HG03095 (cell line): ENCODE results near the gene ANXA2.
"Not testable (repeated sequence)": the region's sequence is repeated elsewhere in the genome, so short reads cannot be mapped to it uniquely, and the experiment has no call there.

ENCODE experiments used
- ATAC-seq: cut with Tn5 transposase; IDR thresholded peaks from one replicate; pipeline ENCODE4 v1.9.1; 2021; ENCODE audit warnings: moderate library complexity; ENCODE audit not compliant: unreplicated experiment

ANXA2 gene

DNA sequence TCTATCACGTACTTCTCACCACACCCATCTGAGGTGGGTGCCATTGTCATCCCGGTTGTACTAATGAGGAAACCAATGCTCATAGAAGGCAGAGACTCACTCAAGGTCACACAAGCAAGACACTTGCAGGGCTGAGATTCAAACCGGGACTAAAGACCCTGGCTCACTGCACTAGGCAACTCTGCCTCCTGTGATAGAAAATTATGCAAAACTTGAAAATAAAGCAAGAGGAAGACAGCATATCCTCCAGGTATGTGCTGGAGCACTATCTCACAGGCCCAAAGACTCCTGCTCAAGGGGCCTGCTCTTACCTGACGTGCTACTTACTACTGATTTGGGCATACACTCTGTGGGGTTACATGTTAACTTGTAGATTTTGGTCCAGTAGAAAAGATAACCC is 25.6 kb downstream of the ANXA2 start:
- no peak for ATAC-seq

DNA sequence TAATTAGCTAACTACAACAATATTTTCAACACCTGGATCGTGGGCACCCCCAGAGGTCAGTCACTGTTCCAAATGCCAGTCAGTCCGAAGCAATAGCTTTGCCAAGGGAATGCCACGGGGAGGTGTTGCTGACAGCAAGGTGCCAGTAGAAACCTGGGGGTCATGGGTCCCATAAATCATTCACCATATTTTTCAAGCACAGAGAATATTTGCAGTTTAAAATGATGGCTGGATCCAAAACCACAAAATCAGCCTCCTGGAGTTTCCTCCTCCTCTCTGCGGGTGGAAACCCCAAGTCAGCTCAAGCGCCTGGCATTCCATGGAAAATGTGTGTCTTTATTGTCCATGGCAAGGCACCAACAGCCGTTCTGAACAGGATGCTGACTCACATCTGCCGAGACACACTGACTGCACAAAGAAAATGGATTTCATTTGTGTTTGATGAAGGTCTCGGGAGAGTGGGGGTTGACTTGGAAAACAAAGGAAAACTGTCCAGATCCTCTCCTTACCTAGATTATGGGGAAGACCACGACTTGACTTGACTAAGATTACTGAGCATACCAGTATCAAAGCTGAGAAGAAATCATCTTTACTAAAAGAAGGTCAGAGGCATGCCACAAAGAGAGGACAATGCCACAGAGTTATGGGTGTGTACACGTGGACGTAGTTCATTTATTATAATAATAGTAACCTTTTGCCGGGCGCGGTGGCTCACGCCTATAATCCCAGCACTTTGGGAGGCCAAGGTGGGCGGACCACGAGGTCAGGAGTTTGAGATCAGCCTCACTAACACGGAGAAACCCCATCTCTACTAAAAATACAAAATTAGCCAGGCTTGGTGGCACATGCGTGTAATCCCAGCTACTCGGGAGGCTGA is 26.4 kb downstream of the ANXA2 start:
- ATAC-seq = no peak

DNA sequence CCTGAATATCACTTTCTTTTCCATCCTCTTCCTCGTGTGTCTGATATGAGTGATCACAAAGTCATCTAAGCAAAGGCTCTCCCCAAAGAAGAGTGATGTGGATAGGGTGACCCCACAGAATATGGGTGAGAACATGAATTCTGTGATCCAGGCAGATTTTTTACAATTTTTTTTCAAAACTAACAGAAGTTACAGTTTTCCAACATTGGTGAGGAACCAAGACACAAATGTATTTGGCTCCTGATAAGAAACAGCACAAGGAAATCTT is 27.0 kb downstream of the ANXA2 start:
- no peak for ATAC-seq

DNA sequence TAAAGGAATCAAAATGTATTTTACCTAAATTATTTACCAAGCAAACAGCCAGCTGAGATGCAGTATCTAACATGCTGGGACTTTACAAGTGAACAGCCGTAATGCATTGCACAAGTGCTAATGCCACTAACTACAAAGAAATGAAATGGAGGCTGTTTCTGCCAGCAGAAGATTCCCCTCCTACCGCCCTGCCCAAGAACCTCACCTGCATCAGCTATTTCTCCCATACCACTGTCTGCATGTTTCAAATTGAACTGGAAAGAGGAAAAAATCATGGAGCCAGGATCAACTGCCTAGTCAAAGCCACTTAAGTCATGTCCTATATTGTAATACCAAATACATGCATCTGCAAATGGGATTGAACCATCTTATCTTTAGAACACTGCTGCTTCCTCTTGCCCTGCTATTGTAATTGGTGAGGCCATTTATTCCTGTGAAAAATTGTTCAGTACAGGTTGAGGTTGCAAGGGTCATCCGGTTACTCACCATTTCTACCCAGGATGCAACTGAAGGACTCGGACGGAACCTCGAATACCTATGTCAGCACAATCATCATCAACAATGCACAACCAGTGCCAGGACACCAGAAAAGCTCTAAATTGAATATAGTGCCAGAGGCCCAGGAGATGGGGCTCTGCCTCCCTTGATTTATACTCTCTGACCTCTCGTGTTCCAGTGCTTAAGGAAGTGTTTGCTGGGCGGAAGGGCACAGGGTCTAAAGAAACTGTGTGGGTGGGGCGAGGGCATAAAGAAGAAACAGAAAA is 27.5 kb downstream of the ANXA2 start:
- ATAC-seq = no peak

DNA sequence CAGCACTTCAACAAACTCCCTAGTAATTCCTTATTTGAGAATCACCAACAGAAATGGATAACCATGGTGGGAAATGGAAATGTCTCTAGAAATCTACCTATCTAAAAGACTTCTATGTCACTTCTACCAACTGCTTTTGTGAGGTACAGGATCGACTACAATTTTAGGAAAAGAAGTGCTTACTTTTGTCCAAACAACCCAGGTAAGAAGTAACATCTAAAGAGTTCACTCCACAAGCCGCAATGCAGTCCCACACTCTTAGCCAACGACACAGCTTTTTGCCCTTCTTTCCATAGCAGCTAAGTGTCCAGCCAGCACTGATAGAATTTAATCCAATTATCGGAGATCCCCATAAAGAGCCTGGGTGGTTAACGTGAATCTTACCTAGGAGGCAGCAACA is 28.1 kb downstream of the ANXA2 start:
- ATAC-seq = no peak

DNA sequence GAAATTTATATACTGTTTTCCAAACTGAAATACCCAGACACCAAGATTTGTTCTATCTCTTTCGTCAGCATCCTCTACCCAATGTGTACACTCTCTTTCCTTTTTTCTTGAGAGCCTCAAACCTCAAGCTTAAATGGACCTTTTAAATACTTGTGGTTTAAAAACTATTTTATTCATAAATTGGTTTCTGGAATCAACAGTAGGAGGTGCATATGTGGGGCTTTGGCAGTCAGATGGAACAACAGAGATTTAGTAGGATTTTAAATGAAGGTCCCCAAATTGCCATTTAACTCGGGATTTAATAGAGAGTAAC is 33.2 kb downstream of the ANXA2 start:
- no peak for ATAC-seq

GRCh38 chr15:60363903-60364611 is 33.7 kb downstream of the ANXA2 start:
- ATAC-seq = no peak

DNA sequence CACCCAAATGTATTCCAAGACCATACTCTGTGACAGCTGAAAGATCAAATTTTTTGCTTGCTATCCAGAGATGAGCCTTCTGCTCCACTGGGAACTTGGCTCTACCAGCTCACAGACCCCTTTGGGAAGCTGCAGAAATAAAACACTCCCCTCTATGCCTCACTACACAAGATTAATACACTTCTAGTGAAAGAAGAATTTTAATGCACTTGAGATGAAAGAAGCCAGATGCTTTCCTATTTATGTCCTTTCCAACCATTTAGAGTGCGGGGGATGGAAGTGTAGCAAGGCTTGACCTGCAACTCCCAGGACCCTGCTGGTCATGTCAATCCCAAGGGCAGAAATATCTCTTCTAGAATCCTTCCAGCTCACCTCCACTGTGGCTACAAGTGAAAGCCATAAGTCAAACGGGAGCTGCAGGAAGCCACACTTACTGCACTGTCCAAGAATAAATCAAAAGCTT is 34.7 kb downstream of the ANXA2 start:
- ATAC-seq = no peak

GRCh38 chr15:60362321-60363086 is 35.3 kb downstream of the ANXA2 start:
- no peak for ATAC-seq

GRCh38 chr15:60359738-60360137 is 38.0 kb downstream of the ANXA2 start:
- ATAC-seq = not testable (repeated sequence)

DNA sequence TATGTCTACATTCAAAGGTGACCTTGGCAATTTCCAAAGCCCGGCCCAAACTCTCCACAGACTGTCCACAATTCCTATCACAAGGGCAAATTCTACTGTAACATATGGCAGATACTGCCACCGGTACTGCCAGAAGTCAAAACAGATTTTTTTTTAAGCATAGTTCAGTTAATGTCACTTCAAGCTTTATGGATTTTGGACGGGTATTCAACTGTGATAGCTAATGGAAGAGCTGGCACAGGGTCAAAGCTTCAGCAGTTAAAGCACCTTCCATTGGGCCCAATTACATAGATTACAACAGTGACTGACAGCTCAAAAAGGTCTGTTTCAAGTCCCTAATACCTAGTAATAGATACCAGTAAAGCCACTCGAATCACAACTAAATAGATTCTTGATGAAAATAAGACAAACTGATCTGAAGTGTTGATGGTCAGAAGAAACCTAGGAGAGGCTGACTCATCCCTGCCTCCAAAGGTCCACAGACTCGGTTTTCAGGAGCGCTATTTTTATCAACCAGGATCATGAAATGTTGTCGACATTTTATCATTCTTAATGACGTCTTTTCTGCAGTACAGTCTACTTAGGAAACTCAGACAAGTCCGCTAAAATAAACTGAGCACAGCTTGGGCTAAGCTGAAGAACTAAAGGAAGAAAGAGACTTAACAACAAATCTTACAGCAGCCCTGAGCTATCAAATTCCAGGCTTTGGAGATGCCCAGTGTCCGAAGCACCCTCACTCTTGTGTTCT is 38.7 kb downstream of the ANXA2 start:
- no peak for ATAC-seq

DNA sequence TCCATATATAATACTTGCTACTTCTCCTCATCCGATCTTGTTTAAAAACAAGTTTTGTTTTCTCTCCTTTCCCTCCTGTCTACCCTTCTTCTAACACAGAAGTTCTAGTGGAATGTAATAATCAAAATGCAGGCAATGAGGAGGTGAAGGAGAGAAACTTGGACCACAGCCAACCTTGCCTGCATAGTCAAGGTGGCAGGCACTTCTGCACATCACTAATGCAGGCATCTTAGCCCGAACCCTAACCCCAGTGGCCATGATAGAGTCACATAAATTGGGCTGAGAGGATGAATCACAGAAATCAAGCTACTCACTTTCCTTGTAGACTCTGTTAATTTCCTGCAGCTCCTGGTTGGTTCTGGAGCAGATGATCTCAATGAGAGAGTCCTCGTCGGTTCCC is 41.0 kb downstream of the ANXA2 start:
- ATAC-seq = no peak

DNA sequence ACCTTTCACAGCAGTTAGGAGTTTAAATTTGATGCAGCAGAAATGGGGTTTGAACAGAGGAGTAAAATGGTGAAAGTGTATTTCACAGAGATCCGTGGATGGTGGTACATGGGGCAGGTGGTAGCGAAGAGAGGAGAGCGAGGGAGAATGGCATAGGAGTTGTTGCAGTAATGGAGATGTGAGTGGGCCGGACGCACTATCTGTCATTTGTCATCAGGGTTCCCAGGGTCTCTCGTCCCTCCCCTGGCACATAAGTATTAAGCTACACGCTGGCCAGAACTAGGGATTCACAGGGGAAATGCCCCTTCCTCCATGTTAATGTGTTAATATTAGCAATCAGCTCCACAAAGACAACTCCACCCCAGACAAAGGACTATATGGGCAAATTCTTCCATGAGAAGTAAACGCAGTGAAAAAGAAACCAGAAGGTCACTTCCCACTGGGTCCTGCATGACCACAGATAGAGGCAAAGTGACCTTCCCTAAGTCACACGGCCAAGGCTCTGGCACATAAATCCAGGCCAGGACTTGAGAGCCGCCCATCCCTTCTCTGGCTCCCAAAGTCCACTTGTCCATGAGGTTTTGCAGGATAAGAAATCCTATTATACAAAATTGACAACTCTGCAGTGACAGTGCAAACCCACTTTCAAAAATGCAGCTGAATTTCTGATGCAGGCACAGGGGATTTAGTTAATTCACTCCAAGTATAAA is 42.5 kb downstream of the ANXA2 start:
- ATAC-seq = no peak

DNA sequence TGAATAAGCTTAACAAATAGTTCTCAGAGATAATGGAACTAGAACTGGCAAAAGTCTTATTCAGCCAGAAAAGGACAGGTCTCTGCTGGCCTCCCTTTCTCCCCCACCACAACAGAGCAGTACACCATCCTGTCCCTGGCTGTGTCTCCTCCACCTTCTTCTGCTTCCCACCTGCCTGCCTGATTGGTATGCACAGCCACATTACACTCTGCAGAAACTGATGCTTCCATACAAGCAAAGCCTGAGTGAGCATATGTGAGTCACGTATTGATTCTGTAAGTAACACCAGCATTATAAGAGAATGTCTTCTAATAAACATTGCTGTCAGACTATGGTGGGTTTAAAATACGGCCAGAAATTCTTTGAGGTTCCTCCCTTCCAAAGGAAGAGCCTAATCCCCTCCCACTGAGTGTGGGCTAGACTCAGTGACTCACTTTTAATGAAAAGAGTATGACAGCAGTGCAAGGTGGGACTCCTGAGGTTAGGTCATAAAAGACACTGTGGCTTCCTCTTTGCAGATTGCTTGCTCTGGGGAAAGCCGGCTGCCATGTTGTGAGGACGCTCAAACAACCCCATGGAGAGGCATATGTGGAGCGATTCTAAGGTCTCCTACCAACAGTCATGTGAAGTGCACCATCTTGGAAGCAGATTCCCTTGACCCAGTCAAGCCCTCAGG is 44.4 kb downstream of the ANXA2 start:
- ATAC-seq = no peak

DNA sequence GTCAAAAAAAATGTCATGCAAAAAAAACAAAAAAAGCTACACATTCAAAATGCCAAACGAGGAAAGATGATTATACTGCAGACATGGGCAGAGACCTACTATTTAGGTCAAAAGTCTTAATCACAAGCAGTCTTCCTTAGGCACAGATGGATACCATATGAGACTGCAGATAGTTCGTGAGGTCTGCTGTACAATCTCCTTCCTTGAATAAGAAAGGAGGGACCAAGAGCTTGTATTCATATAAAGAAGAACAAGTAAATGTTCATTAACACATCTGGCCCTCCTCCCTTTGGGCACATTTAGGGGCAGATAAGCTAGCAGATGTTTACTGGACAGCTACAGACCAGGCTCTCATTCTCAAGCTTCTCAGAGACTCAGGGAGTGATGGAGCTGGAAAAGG is 45.3 kb downstream of the ANXA2 start:
- no peak for ATAC-seq

GRCh38 chr15:60351066-60351465 is 46.7 kb downstream of the ANXA2 start:
- no peak for ATAC-seq

GRCh38 chr15:60350108-60350507 is 47.7 kb downstream of the ANXA2 start:
- ATAC-seq = no peak

- no peak for ATAC-seq
These were observed 48.2 kb downstream of the ANXA2 start for GRCh38 chr15:60349589-60349988.

GRCh38 chr15:60347480-60348049 is 50.2 kb downstream of the ANXA2 start:
- ATAC-seq = no peak
